Superior temporal gyrus (tissue), 1 donor: ENCODE measurements around the gene LSMEM2.
"Not testable (repeated sequence)": the region's sequence is repeated elsewhere in the genome, so short reads cannot be mapped to it uniquely, and the experiment has no call there.

Experiments
- DNase-seq: peaks from one replicate; pipeline ENCODE4 v3.0.0-alpha.2; 2016; ENCODE audit errors: extremely low spot score

Gene LSMEM2

GRCh38 chr3:50245831-50246516 lies 32.9 kb upstream of the LSMEM2 start:
- DNase-seq, result peak; percentile 88

- DNase-seq, result no peak
Measured at GRCh38 chr3:50246517-50246954, 32.4 kb upstream of the LSMEM2 start.

- no peak for DNase-seq
Measured at GRCh38 chr3:50248387-50248786, 30.5 kb upstream of the LSMEM2 start.

GRCh38 chr3:50249457-50249856 lies 29.4 kb upstream of the LSMEM2 start:
- DNase-seq, result no peak

GRCh38 chr3:50250514-50250913 lies 28.4 kb upstream of the LSMEM2 start:
- no peak for DNase-seq

- no peak for DNase-seq
Measured at GRCh38 chr3:50251220-50251619, 27.7 kb upstream of the LSMEM2 start.

- peak; percentile 5 for DNase-seq
Measured at GRCh38 chr3:50254577-50255250, 24.2 kb upstream of the LSMEM2 start.

GRCh38 chr3:50255251-50255615 lies 23.7 kb upstream of the LSMEM2 start:
- DNase-seq, result no peak

- DNase-seq, result no peak
Measured at GRCh38 chr3:50256978-50257890, 21.7 kb upstream of the LSMEM2 start.

GRCh38 chr3:50258029-50258680 lies 20.7 kb upstream of the LSMEM2 start:
- DNase-seq, result no peak

GRCh38 chr3:50258979-50259378 lies 19.9 kb upstream of the LSMEM2 start:
- no peak for DNase-seq

GRCh38 chr3:50259432-50260026 lies 19.4 kb upstream of the LSMEM2 start:
- no peak for DNase-seq

GRCh38 chr3:50260027-50260941 lies 18.6 kb upstream of the LSMEM2 start:
- peak; percentile 93 for DNase-seq

GRCh38 chr3:50260942-50261441 lies 17.9 kb upstream of the LSMEM2 start:
- peak; percentile 48 for DNase-seq

- peak; percentile 23 for DNase-seq
Measured at GRCh38 chr3:50261505-50261904, 17.4 kb upstream of the LSMEM2 start.

- not testable (repeated sequence) for DNase-seq
Measured at GRCh38 chr3:50262200-50262599, 16.7 kb upstream of the LSMEM2 start.

GRCh38 chr3:50262778-50263177 lies 16.1 kb upstream of the LSMEM2 start:
- no peak for DNase-seq

- no peak for DNase-seq
Measured at GRCh38 chr3:50263478-50264382, 15.2 kb upstream of the LSMEM2 start.

- DNase-seq, result peak; percentile 73
Measured at GRCh38 chr3:50264383-50264963, 14.4 kb upstream of the LSMEM2 start.
